HUES6 (cell line): Measurements from ENCODE around the gene MTR.

Experiments
- H3K27ac ChIP-seq: 2 replicates; pipeline ENCODE4 v1.7.0; 2013; ENCODE audit warnings: low read depth, mild to moderate bottlenecking, low read length, inconsistent platforms
- H3K27me3 ChIP-seq: 2 replicates; pipeline ENCODE4 v1.6.1; 2013; ENCODE audit warnings: low read length; ENCODE audit not compliant: control insufficient read depth, insufficient read depth
- H3K36me3 ChIP-seq: 2 replicates; pipeline ENCODE4 v1.6.1; 2013; ENCODE audit warnings: low read length; ENCODE audit not compliant: control insufficient read depth, insufficient read depth
- H3K4me1 ChIP-seq: 2 replicates; pipeline ENCODE4 v1.6.1; 2013; ENCODE audit warnings: low read length; ENCODE audit not compliant: control insufficient read depth, insufficient read depth
- H3K4me3 ChIP-seq: 2 replicates; pipeline ENCODE4 v1.5.1; 2013; ENCODE audit warnings: low read depth, low read length
- H3K9ac ChIP-seq: one replicate; pipeline ENCODE4 v1.6.1; 2013; ENCODE audit warnings: mild to moderate bottlenecking, low read length
- H3K9me3 ChIP-seq: 2 replicates; pipeline ENCODE4 v1.6.1; 2013; ENCODE audit warnings: low read depth, low read length; ENCODE audit not compliant: control insufficient read depth, insufficient read depth

The MTR gene

GRCh38 chr1:236864211-236864610, 69.1 kb downstream of the MTR start:
- no peak overlapping the region for H3K9ac ChIP-seq
- H3K9me3 ChIP-seq = no peaks in the 10 kb centered on the region
- peaks cover 69% of the 10 kb centered on the region for H3K36me3 ChIP-seq
- H3K27me3 ChIP-seq = no peaks in the 10 kb centered on the region
- H3K27ac ChIP-seq = no peak overlapping the region
- no peaks in the 10 kb centered on the region for H3K4me1 ChIP-seq
- no peak overlapping the region for H3K4me3 ChIP-seq

GRCh38 chr1:236864996-236865817, 70.1 kb downstream of the MTR start:
- Histone ChIP-seq H3K4me3 (no peak overlapping the region), H3K4me1 (no peaks in the 10 kb centered on the region), H3K9me3 (no peaks in the 10 kb centered on the region), H3K9ac (no peak overlapping the region), H3K36me3 (peaks cover 64% of the 10 kb centered on the region), H3K27me3 (no peaks in the 10 kb centered on the region), H3K27ac (no peak overlapping the region)

DNA sequence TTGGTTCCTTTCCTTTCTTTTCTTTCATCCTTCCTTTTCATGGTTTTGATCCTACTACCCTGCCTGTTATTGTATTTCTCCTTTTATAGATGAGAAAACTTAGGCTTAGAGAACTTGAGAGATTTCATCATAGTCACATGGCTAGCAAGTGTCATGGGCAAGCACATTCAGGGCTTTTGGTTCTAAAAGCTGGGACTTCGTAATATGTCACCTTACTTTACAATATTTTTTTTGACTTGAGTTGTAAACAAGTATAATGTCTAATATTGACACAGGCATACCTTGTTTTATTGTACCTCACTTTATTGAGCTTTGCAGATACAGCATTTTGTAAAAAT, 70.7 kb downstream of the MTR start:
- Histone ChIP-seq H3K36me3 (peaks cover 63% of the 10 kb centered on the region), H3K9me3 (no peaks in the 10 kb centered on the region), H3K4me1 (no peaks in the 10 kb centered on the region), H3K9ac (no peak overlapping the region), H3K27ac (no peak overlapping the region), H3K4me3 (no peak overlapping the region), H3K27me3 (no peaks in the 10 kb centered on the region)

DNA sequence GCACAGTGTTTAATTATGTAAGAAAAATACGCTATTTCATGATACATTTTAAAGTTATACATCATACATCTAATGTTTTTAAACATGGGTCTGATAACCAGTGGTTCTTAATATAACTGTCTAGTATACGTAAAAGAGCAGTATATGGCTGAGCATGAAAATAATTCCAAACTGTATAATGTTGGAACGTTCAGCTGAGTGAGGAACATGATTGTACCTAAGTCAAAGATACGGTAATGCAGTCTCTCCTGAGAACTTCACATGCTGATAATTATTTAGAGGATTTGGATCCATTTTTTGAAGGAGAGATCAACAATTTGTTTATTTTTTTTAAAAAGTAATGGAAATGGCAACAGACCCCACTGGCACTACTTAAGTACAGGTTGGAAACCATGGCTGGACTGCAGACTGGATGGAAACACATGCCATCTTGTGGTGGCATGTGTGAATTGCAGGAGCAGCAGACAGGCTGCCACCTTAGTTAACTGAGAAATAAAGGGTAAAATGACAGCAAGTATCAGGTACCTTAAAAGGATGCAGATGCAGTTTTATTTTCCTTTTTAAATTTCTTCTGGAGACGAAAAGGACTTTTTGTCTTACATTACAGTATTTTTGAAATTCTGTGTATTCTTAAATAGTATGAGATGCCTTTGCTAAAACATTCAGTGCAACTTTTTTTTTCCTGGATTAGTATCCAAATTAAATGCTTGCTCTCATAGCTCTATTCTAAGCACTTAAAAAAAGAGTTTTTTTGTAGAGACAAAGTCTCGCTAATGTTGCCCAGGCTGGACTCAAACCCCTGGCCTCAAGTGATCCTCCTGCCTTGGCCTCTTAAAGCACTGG, 73.8 kb downstream of the MTR start:
- no peak overlapping the region for H3K9ac ChIP-seq

GRCh38 chr1:236869911-236870310, 74.8 kb downstream of the MTR start:
- no peaks in the 10 kb centered on the region for H3K27me3 ChIP-seq
- H3K4me3 ChIP-seq = no peak overlapping the region
- no peaks in the 10 kb centered on the region for H3K4me1 ChIP-seq
- no peak overlapping the region for H3K27ac ChIP-seq
- peaks cover 41% of the 10 kb centered on the region for H3K36me3 ChIP-seq
- no peaks in the 10 kb centered on the region for H3K9me3 ChIP-seq
- H3K9ac ChIP-seq = no peak overlapping the region

More for the DNA sequence above, 73.8 kb downstream of the MTR start:
- Histone ChIP-seq H3K4me3 (no peak overlapping the region), H3K27ac (no peak overlapping the region), H3K4me1 (no peaks in the 10 kb centered on the region), H3K27me3 (no peaks in the 10 kb centered on the region), H3K36me3 (peaks cover 43% of the 10 kb centered on the region), H3K9me3 (no peaks in the 10 kb centered on the region)

DNA sequence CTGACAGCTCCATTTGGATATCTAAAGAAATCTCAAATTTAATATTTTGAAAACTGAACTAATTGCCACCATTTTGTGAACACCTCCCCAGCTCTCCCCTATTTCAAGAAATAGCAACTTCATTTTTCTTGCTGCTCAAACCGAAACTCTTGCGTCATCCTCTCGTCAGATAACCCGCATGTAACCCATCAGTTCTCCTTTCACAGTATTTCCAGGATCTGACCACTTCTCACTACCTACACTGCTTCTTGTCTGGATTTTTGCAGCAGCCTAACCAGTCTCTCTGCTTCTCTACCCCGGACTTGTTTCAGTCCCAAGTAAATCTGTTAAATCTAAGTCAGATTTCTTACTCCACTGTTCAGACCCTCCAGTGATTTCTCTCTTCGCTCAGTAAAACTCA, 75.6 kb downstream of the MTR start:
- H3K4me1 ChIP-seq = no peaks in the 10 kb centered on the region
- H3K4me3 ChIP-seq = no peak overlapping the region
- H3K9me3 ChIP-seq = no peaks in the 10 kb centered on the region
- H3K27me3 ChIP-seq = no peaks in the 10 kb centered on the region
- H3K27ac ChIP-seq = no peak overlapping the region
- H3K36me3 ChIP-seq = peaks cover 45% of the 10 kb centered on the region
- H3K9ac ChIP-seq = no peak overlapping the region

GRCh38 chr1:236872075-236872666, 77.1 kb downstream of the MTR start:
- no peak overlapping the region for H3K27ac ChIP-seq
- H3K9me3 ChIP-seq = no peaks in the 10 kb centered on the region
- H3K36me3 ChIP-seq = peaks cover 45% of the 10 kb centered on the region
- no peaks in the 10 kb centered on the region for H3K27me3 ChIP-seq
- H3K4me3 ChIP-seq = no peak overlapping the region
- no peak overlapping the region for H3K9ac ChIP-seq
- H3K4me1 ChIP-seq = no peaks in the 10 kb centered on the region

DNA sequence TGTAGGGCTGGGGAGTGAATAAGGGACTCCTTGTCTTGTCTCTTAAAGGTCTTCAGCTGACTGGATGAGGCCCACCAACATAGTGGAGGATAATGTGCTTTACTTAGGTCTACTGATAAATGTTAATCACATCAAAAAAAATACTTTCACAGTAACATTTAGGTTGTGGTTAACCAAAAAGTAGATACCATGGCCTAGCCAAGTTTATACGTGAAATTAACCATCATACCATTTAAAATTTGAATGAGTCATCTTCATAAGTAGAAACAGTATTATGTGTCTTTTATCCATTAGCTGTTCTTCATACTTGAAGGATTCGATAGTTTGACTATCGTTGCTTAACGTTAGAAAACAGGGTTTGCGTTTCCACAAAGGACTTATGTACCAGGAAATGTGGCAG, 80.9 kb downstream of the MTR start:
- no peaks in the 10 kb centered on the region for H3K27me3 ChIP-seq
- no peak overlapping the region for H3K27ac ChIP-seq
- H3K4me1 ChIP-seq = no peaks in the 10 kb centered on the region
- H3K9ac ChIP-seq = no peak overlapping the region
- peaks cover 45% of the 10 kb centered on the region for H3K36me3 ChIP-seq
- H3K9me3 ChIP-seq = no peaks in the 10 kb centered on the region
- no peak overlapping the region for H3K4me3 ChIP-seq

- Histone ChIP-seq H3K9ac (no peak overlapping the region), H3K27ac (no peak overlapping the region), H3K36me3 (peaks cover 45% of the 10 kb centered on the region), H3K4me1 (no peaks in the 10 kb centered on the region), H3K27me3 (no peaks in the 10 kb centered on the region), H3K9me3 (no peaks in the 10 kb centered on the region), H3K4me3 (no peak overlapping the region)
Measured at GRCh38 chr1:236877661-236878060, 82.6 kb downstream of the MTR start.

DNA sequence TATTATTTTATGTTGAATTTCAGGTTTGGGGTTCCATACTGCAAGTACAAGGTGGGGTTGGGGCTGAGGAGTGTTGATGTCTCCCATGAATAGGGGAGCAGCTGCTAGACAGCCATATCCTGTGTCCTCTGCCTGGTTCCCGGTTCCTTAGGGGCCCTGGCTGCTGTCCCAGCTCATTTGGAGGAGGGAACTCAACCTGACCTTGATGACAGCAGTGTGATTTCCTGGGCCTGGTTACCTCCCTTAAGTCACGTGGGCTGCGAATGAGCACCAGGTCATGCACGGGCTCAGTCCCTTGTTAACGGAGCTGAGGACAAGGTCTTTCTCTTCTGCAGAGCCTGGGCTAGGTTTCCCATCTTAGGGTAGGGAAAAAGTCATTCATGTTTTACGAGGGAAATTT, 85.1 kb downstream of the MTR start:
- Histone ChIP-seq H3K4me3 (no peak overlapping the region), H3K9ac (no peak overlapping the region), H3K27ac (no peak overlapping the region), H3K9me3 (no peaks in the 10 kb centered on the region), H3K4me1 (no peaks in the 10 kb centered on the region), H3K36me3 (peaks cover 31% of the 10 kb centered on the region), H3K27me3 (no peaks in the 10 kb centered on the region)

- Histone ChIP-seq H3K27me3 (no peaks in the 10 kb centered on the region), H3K9me3 (no peaks in the 10 kb centered on the region), H3K36me3 (peaks cover 34% of the 10 kb centered on the region), H3K9ac (no peak overlapping the region), H3K27ac (no peak overlapping the region), H3K4me1 (no peaks in the 10 kb centered on the region), H3K4me3 (no peak overlapping the region)
Measured at GRCh38 chr1:236882678-236883077, 87.6 kb downstream of the MTR start.
